Suprapubic skin (tissue), 4 donors: ENCODE data around the gene LUC7L.
"Not testable (repeated sequence)": the region's sequence is repeated elsewhere in the genome, so short reads cannot be mapped to it uniquely, and the experiment has no call there.

Source experiments
- CTCF ChIP-seq, 2 donors: fragments of 200-600 bp in 1 of 2; fragments of 450-650 bp in 1 of 2; sonication (generic) in 1 of 2; IDR thresholded peaks; one replicate each; pipeline ENCODE4 v1.5.1; 2016 to 2019; ENCODE audit warnings: antibody characterized with exemption in 2 of 2, mild to moderate bottlenecking in 1 of 2, moderate library complexity in 1 of 2
- EP300 ChIP-seq: sonication (generic); formaldehyde crosslinking; IDR thresholded peaks from one replicate; pipeline ENCODE4 v1.6.1; 2017; ENCODE audit warnings: antibody characterized with exemption
- POLR2A ChIP-seq, 2 donors: fragments of 450-650 bp; IDR thresholded peaks; one replicate each; pipeline ENCODE4 v1.6.1; 2017; ENCODE audit warnings: antibody characterized with exemption in 2 of 2, mild to moderate bottlenecking in 2 of 2, moderate library complexity in 2 of 2
- POLR2AphosphoS5 ChIP-seq, 3 donors: sonication (generic); formaldehyde crosslinking; IDR thresholded peaks; one replicate each; pipeline ENCODE4 v1.6.1; 2017; ENCODE audit warnings: antibody characterized with exemption in 3 of 3

GRCh38 chr16:163139-163538 lies 66.1 kb downstream of the LUC7L start:
- not testable (repeated sequence) for TF ChIP-seq CTCF (IDR thresholded peaks at IDR 0.05); POLR2A (IDR thresholded peaks at IDR 0.05); POLR2AphosphoS5 (IDR thresholded peaks at IDR 0.05); EP300
